ENCODE results near the gene TSLP.

DNA sequence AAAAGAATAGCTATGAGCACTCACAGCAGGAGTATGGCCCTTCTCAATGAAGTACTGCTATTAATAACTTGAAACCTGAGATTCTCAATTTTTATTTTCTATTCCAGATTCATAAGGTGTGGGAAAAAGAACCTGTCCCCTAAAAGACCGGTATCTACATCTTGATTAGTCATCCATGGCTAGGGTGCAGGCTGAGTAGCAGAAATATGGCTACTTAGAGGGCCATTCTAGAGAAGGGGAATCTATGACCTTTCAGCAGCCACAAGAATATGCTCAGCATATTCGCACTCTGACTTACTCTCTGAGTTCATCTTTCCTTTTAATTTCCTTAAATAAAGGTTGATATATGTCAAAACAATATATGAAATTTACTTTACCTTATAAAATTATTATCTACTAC is 48.3 kb downstream of the TSLP start:
- TF ChIP-seq POLR2A (IDR thresholded peaks at IDR 0.05) = no peak
- TF ChIP-seq CTCF (IDR thresholded peaks at IDR 0.05) = no peak

Data from right lobe of liver (tissue), 4 donors.